HEK293 (cell line): ENCODE data around the gene SGTB.
"Not testable (repeated sequence)": the region's sequence is repeated elsewhere in the genome, so short reads cannot be mapped to it uniquely, and the experiment has no call there.

Experiments used
- CTCF ChIA-PET: fragments of 350-600 bp; formaldehyde crosslinking; extraction: SDS; loops from one replicate; lab custom pipeline; 2021; ENCODE audit warnings: antibody characterized with exemption; lab: Yijun Ruan, JAX
- POLR2A ChIA-PET: fragments of 300-600 bp; formaldehyde crosslinking; extraction: SDS; loops from one replicate; lab custom pipeline; 2020; ENCODE audit warnings: antibody characterized with exemption, inconsistent platforms; lab: Yijun Ruan, JAX
- H3K27ac ChIP-seq: fragments of 200-500 bp; sonication (Bioruptor generic); 2 replicates; pipeline ENCODE4 v1.5.1; 2014; ENCODE audit warnings: low read depth, low read length, control low read depth, inconsistent platforms; ENCODE audit errors: extremely low read depth
- H3K36me3 ChIP-seq, 2 experiments: fragments of 200-500 bp in 1 of 2; sonication (Bioruptor generic) in 1 of 2; 1 replicate in 1 of 2; 2 replicates in 1 of 2; pipeline ENCODE4 v1.5.1; 2014 to 2017; ENCODE audit warnings: inconsistent platforms in 2 of 2, low read length in 2 of 2; ENCODE audit not compliant: control insufficient read depth in 2 of 2, insufficient read depth in 1 of 2
- H3K4me1 ChIP-seq: fragments of 200-500 bp; sonication (Bioruptor generic); 2 replicates; pipeline ENCODE4 v1.5.1; 2014; ENCODE audit warnings: mild to moderate bottlenecking, low read length, inconsistent platforms; ENCODE audit not compliant: control insufficient read depth, insufficient read depth
- H3K4me3 ChIP-seq: 2 replicates; pipeline ENCODE4 v1.5.1; 2011; ENCODE audit warnings: low read depth, mild to moderate bottlenecking, control low read depth, low read length, moderate library complexity
- H3K9me3 ChIP-seq: fragments of 200-500 bp; sonication (Bioruptor generic); 2 replicates; pipeline ENCODE4 v1.5.1; 2014; ENCODE audit warnings: low read depth, low read length, inconsistent platforms; ENCODE audit not compliant: control insufficient read depth, insufficient read depth
- OSR2 ChIP-seq: fragments of 450-650 bp; formaldehyde crosslinking; IDR thresholded peaks from 2 replicates; pipeline ENCODE4 v1.5.1; 2016; ENCODE audit warnings: missing biosample characterization, missing genetic modification characterization
- SCRT2 ChIP-seq: fragments of 450-650 bp; formaldehyde crosslinking; IDR thresholded peaks from 2 replicates; pipeline ENCODE4 v1.5.1; 2016; ENCODE audit warnings: missing biosample characterization, missing genetic modification characterization
- YY1 ChIP-seq: fragments of 450-650 bp; formaldehyde crosslinking; IDR thresholded peaks from 2 replicates; pipeline ENCODE4 v1.5.1; 2018; ENCODE audit warnings: missing biosample characterization, missing genetic modification characterization
- ZNF114 ChIP-seq: fragments of 450-650 bp; formaldehyde crosslinking; IDR thresholded peaks from 2 replicates; pipeline ENCODE4 v1.5.0; 2017; ENCODE audit warnings: missing biosample characterization, missing genetic modification characterization
- ZNF133 ChIP-seq: fragments of 450-650 bp; formaldehyde crosslinking; IDR thresholded peaks from 2 replicates; pipeline ENCODE4 v1.5.1; 2016; ENCODE audit warnings: missing biosample characterization, missing genetic modification characterization
- ZNF138 ChIP-seq: fragments of 450-650 bp; formaldehyde crosslinking; IDR thresholded peaks from 2 replicates; pipeline ENCODE4 v1.5.1; 2016; ENCODE audit warnings: missing biosample characterization, missing genetic modification characterization, borderline replicate concordance
- ZNF311 ChIP-seq: fragments of 450-650 bp; formaldehyde crosslinking; IDR thresholded peaks from 2 replicates; pipeline ENCODE4 v1.5.1; 2017; ENCODE audit warnings: missing biosample characterization, missing genetic modification characterization, borderline replicate concordance
- ZNF426 ChIP-seq: fragments of 450-650 bp; formaldehyde crosslinking; IDR thresholded peaks from 2 replicates; pipeline ENCODE4 v1.5.1; 2017; ENCODE audit warnings: missing biosample characterization, missing genetic modification characterization, mild to moderate bottlenecking, inconsistent platforms, moderate library complexity
- ZNF473 ChIP-seq: fragments of 450-650 bp; formaldehyde crosslinking; IDR thresholded peaks from 2 replicates; pipeline ENCODE4 v1.5.1; 2017; ENCODE audit warnings: missing biosample characterization, missing genetic modification characterization
- ZNF600 ChIP-seq: fragments of 450-650 bp; formaldehyde crosslinking; IDR thresholded peaks from 2 replicates; pipeline ENCODE4 v1.5.1; 2016; ENCODE audit warnings: missing biosample characterization, missing genetic modification characterization
- ZNF654 ChIP-seq: fragments of 450-650 bp; formaldehyde crosslinking; IDR thresholded peaks from 2 replicates; pipeline ENCODE4 v1.5.1; 2016; ENCODE audit warnings: low read depth, missing biosample characterization, missing genetic modification characterization
- ZNF660 ChIP-seq: fragments of 450-650 bp; IDR thresholded peaks from 2 replicates; pipeline ENCODE4 v1.5.1; 2018; ENCODE audit warnings: missing biosample characterization, mild to moderate bottlenecking, missing genetic modification characterization
- ZNF776 ChIP-seq: fragments of 450-650 bp; formaldehyde crosslinking; IDR thresholded peaks from 2 replicates; pipeline ENCODE4 v1.5.0; 2017; ENCODE audit warnings: missing biosample characterization, missing genetic modification characterization, borderline replicate concordance
- ZNF837 ChIP-seq: fragments of 450-650 bp; formaldehyde crosslinking; IDR thresholded peaks from 2 replicates; pipeline ENCODE4 v1.5.1; 2016; ENCODE audit warnings: missing biosample characterization, missing genetic modification characterization
- TF ChIP-seq, protein P1 (sequence below): fragments of 450-650 bp; formaldehyde crosslinking; IDR thresholded peaks from 2 replicates; pipeline ENCODE4 v1.5.1; 2016; ENCODE audit warnings: missing biosample characterization, missing genetic modification characterization, low read depth
- TF ChIP-seq, protein P2 (sequence below): fragments of 450-650 bp; formaldehyde crosslinking; IDR thresholded peaks from 2 replicates; pipeline ENCODE4 v1.5.0; 2017; ENCODE audit warnings: missing biosample characterization, missing genetic modification characterization, borderline replicate concordance
- TF ChIP-seq, protein P3 (sequence below): fragments of 450-650 bp; formaldehyde crosslinking; IDR thresholded peaks from 2 replicates; pipeline ENCODE4 v1.5.1; 2016; ENCODE audit warnings: missing biosample characterization, missing genetic modification characterization
- TF ChIP-seq, protein P4 (sequence below): fragments of 450-650 bp; formaldehyde crosslinking; IDR thresholded peaks from 2 replicates; pipeline ENCODE4 v1.5.1; 2017; ENCODE audit warnings: missing biosample characterization, missing genetic modification characterization

The SGTB gene

DNA sequence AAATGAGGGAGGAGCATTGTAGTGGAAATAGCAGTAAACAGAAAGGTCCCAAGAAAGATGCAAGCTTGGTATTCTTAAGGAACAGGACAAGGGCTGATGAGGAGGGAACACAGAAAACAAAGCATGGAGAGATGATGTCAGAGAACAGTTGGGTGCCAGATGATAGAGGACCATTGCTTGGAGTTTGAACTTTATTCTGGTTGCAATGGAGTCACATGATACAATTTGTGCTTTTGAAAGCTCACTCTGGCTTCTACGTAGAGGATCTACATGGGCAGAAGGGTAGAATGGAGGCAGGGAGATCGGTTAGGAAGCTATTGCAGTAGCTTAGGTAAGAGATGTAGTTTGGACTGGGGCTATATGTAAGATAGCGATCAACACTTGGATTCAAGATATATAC lies 39.8 kb downstream of the SGTB start:
- no peak overlapping the region for H3K27ac ChIP-seq
- no peaks in the 10 kb centered on the region for H3K9me3 ChIP-seq
- ChIA-PET CTCF (interaction anchor here (0.7 kb wide), 1 partner anchor 61 kb away, joined by 3 read pairs; no protein-coding TSS in a partner anchor), POLR2A (no interaction called here)
- no peak overlapping the region for H3K4me3 ChIP-seq
- no peak for TF ChIP-seq ZNF473
- TF ChIP-seq ZNF660 (tag by site-specific recombination), result no peak
- TF ChIP-seq ZNF654 (tag by site-specific recombination), result no peak
- TF ChIP-seq ZNF133, result no peak
- TF ChIP-seq OSR2 (tag by site-specific recombination), result no peak
- no peak for TF ChIP-seq ZNF600 (tag by site-specific recombination)
- TF ChIP-seq YY1 (tag by site-specific recombination), result no peak
- no peak for TF ChIP-seq SCRT2 (tag by site-specific recombination)
- TF ChIP-seq ZNF114 (tag by site-specific recombination), result no peak
- TF ChIP-seq, protein P1, sequence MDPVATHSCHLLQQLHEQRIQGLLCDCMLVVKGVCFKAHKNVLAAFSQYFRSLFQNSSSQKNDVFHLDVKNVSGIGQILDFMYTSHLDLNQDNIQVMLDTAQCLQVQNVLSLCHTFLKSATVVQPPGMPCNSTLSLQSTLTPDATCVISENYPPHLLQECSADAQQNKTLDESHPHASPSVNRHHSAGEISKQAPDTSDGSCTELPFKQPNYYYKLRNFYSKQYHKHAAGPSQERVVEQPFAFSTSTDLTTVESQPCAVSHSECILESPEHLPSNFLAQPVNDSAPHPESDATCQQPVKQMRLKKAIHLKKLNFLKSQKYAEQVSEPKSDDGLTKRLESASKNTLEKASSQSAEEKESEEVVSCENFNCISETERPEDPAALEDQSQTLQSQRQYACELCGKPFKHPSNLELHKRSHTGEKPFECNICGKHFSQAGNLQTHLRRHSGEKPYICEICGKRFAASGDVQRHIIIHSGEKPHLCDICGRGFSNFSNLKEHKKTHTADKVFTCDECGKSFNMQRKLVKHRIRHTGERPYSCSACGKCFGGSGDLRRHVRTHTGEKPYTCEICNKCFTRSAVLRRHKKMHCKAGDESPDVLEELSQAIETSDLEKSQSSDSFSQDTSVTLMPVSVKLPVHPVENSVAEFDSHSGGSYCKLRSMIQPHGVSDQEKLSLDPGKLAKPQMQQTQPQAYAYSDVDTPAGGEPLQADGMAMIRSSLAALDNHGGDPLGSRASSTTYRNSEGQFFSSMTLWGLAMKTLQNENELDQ, result no peak
- TF ChIP-seq, protein P2, sequence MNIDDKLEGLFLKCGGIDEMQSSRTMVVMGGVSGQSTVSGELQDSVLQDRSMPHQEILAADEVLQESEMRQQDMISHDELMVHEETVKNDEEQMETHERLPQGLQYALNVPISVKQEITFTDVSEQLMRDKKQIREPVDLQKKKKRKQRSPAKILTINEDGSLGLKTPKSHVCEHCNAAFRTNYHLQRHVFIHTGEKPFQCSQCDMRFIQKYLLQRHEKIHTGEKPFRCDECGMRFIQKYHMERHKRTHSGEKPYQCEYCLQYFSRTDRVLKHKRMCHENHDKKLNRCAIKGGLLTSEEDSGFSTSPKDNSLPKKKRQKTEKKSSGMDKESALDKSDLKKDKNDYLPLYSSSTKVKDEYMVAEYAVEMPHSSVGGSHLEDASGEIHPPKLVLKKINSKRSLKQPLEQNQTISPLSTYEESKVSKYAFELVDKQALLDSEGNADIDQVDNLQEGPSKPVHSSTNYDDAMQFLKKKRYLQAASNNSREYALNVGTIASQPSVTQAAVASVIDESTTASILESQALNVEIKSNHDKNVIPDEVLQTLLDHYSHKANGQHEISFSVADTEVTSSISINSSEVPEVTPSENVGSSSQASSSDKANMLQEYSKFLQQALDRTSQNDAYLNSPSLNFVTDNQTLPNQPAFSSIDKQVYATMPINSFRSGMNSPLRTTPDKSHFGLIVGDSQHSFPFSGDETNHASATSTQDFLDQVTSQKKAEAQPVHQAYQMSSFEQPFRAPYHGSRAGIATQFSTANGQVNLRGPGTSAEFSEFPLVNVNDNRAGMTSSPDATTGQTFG (tag by site-specific recombination), result no peak
- TF ChIP-seq, protein P3, sequence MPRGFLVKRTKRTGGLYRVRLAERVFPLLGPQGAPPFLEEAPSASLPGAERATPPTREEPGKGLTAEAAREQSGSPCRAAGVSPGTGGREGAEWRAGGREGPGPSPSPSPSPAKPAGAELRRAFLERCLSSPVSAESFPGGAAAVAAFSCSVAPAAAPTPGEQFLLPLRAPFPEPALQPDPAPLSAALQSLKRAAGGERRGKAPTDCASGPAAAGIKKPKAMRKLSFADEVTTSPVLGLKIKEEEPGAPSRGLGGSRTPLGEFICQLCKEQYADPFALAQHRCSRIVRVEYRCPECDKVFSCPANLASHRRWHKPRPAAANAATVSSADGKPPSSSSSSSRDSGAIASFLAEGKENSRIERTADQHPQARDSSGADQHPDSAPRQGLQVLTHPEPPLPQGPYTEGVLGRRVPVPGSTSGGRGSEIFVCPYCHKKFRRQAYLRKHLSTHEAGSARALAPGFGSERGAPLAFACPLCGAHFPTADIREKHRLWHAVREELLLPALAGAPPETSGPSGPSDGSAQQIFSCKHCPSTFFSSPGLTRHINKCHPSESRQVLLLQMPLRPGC (tag by site-specific recombination), result no peak
- TF ChIP-seq, protein P4, sequence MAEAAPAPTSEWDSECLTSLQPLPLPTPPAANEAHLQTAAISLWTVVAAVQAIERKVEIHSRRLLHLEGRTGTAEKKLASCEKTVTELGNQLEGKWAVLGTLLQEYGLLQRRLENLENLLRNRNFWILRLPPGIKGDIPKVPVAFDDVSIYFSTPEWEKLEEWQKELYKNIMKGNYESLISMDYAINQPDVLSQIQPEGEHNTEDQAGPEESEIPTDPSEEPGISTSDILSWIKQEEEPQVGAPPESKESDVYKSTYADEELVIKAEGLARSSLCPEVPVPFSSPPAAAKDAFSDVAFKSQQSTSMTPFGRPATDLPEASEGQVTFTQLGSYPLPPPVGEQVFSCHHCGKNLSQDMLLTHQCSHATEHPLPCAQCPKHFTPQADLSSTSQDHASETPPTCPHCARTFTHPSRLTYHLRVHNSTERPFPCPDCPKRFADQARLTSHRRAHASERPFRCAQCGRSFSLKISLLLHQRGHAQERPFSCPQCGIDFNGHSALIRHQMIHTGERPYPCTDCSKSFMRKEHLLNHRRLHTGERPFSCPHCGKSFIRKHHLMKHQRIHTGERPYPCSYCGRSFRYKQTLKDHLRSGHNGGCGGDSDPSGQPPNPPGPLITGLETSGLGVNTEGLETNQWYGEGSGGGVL, result no peak
- no peak for TF ChIP-seq ZNF311
- no peak for TF ChIP-seq ZNF776 (tag by site-specific recombination)
- no peak for TF ChIP-seq ZNF837
- no peak for TF ChIP-seq ZNF426
- no peak for TF ChIP-seq ZNF138 (tag by site-specific recombination)
- peaks cover 21 to 68% of the 10 kb centered on the region in 2 experiments; a peak in 2 of 3 replicates for H3K36me3 ChIP-seq
- no peaks in the 10 kb centered on the region for H3K4me1 ChIP-seq

DNA sequence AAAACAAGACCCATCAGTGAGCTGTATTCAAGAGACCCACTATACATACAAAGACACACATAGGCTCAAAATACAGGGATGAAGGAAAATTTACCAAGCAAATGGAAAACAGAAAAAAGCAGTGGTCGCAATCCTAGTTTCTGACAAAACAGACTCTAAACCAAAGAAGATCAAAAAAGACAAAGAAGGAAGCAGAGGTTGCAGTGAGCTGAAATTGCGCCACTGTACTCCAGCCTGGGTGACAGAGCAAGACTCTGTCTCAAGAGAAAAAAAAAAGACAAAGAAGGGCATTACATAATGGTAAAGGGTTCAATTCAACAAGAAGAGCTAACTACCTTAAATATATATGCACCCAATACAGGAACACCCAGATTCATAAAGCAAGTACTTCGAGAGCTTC lies 45.9 kb downstream of the SGTB start:
- CTCF ChIA-PET, result interaction anchor here (0.6 to 1.4 kb wide), 4 partner anchors 12 to 323 kb away, joined by 3 to 7 read pairs (median 3); no protein-coding TSS in a partner anchor
- POLR2A ChIA-PET, H3K9me3 ChIP-seq: not testable (repeated sequence)

More for the DNA sequence above, 45.9 kb downstream of the SGTB start:
- H3K36me3 ChIP-seq, result peaks cover 16 to 63% of the 10 kb centered on the region in 2 experiments
- not testable (repeated sequence) for H3K27ac ChIP-seq, H3K4me1 ChIP-seq, H3K4me3 ChIP-seq
